ENCODE results near the gene PSMB1. TPM values are rescaled to one million over a fixed set of nuclear protein-coding genes. Genes with fewer than 3 reads are reported as not detected.

Gene PSMB1
- total RNA-seq, 1 experiment from 2014 or later, result 282 TPM

DNA sequence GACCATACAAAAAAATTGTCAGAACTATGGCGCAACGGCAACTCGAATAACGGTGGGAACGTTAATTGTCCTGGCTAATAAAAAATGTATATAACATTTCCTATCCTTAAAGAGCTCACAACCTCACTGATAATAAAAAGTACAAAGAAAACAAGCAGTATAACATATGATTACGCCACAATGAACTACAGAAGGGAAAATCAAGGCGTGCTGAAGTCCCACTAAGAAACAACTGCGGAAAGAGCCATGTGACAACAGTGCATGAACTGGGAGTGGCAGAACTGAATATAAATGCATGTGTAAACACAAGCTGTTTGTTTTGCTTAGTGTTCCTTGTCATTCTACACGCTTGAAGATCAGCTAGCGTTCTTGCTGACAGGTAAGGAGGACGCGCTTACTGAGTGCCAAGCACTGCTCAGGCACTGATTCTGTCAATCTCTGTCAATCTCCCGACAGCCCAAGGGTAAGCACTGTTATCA is 466 bp upstream of the PSMB1 start:
- no peaks in the 10 kb centered on the region for H3K9me2 ChIP-seq (ENCODE audit: insufficient read depth)
- peak overlapping the region; percentile 99 for H3K9ac ChIP-seq (ENCODE audit: low read length)
- H3K4me3 ChIP-seq (replicated peaks in 1 of 2; ENCODE audit: low read depth in 1 of 2, low read length in 2 of 2), result peak overlapping the region; percentile 91 to 99
- intact Hi-C loops (cut with micrococcal nuclease), result loop anchor here (1.0 to 2.0 kb wide), 2 partner anchors 802 to 851 kb away; partner anchors contain the start of genes C6orf120, DYNLT2, ERMARD and WDR27
- POLR2A ChIA-PET, result interaction anchor here (1.0 kb wide), 1 partner anchor 30 kb away, joined by 3 read pairs; the partner anchor contains the start of gene PDCD2
- H3K9me3 ChIP-seq (ENCODE audit: control insufficient read depth in 1 of 2, insufficient read depth in 1 of 2, low read depth in 1 of 2, low read length in 2 of 2), result no peaks in the 10 kb centered on the region
- DNase-seq (ENCODE audit: low read depth, low spot score), result no peak
- H3K27ac ChIP-seq (ENCODE audit: low read depth, low read length), result peak overlapping the region; percentile 14; the same call in 1 of the 2 replicates
- H3K4me2 ChIP-seq (ENCODE audit: low read length), result peak overlapping the region; percentile 93
- peak; percentile 74 for TF ChIP-seq SIN3A (IDR thresholded peaks at IDR 0.05; ENCODE audit: low read depth)
- no peak for TF ChIP-seq TCF7L2 (IDR thresholded peaks at IDR 0.05; ENCODE audit: borderline replicate concordance, extremely low read depth, insufficient read depth, insufficient read length)
- TF ChIP-seq POLR2A (IDR thresholded peaks at IDR 0.05; ENCODE audit: borderline replicate concordance, extremely low read depth, insufficient read depth, insufficient read length), result no peak
- TF ChIP-seq, protein P1, sequence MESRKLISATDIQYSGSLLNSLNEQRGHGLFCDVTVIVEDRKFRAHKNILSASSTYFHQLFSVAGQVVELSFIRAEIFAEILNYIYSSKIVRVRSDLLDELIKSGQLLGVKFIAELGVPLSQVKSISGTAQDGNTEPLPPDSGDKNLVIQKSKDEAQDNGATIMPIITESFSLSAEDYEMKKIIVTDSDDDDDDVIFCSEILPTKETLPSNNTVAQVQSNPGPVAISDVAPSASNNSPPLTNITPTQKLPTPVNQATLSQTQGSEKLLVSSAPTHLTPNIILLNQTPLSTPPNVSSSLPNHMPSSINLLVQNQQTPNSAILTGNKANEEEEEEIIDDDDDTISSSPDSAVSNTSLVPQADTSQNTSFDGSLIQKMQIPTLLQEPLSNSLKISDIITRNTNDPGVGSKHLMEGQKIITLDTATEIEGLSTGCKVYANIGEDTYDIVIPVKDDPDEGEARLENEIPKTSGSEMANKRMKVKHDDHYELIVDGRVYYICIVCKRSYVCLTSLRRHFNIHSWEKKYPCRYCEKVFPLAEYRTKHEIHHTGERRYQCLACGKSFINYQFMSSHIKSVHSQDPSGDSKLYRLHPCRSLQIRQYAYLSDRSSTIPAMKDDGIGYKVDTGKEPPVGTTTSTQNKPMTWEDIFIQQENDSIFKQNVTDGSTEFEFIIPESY (IDR thresholded peaks at IDR 0.05; ENCODE audit: extremely low read depth, insufficient replicate concordance, low read length), result no peak
- TF ChIP-seq SRF (IDR thresholded peaks at IDR 0.05; ENCODE audit: low read depth), result no peak
- no peak for TF ChIP-seq EGR1 (IDR thresholded peaks at IDR 0.05; ENCODE audit: low read depth)
- TF ChIP-seq EZH2 (IDR thresholded peaks at IDR 0.05), result no peak
- TF ChIP-seq CEBPB (IDR thresholded peaks at IDR 0.05; ENCODE audit: low read depth), result 0 out of 2 replicates have a peak, but pooled peaks have one; percentile 3
- TF ChIP-seq FOSL1 (IDR thresholded peaks at IDR 0.05; ENCODE audit: low read depth), result 0 out of 2 replicates have a peak, but pooled peaks have one; percentile 12
- no peak for TF ChIP-seq ELF1 (IDR thresholded peaks at IDR 0.05; ENCODE audit: borderline replicate concordance, low read depth)
- peaks cover 20 to 30% of the 10 kb centered on the region in 2 experiments for H3K36me3 ChIP-seq (ENCODE audit: control insufficient read depth in 1 of 2, insufficient read depth in 2 of 2, low read length in 2 of 2)
- no TSS peak for BruUV-seq (replicated peaks)
- peak; percentile 53 for ATAC-seq
- no peaks in the 10 kb centered on the region for H3K27me3 ChIP-seq (ENCODE audit: insufficient read depth, low read length)
- peaks cover 19% of the 10 kb centered on the region; the same call in 1 of the 2 replicates for H4K20me1 ChIP-seq (ENCODE audit: insufficient read depth)
- H2AFZ ChIP-seq (ENCODE audit: low read depth, low read length, poor library complexity, severe bottlenecking), result peak overlapping the region; percentile 98
- H3K4me1 ChIP-seq (ENCODE audit: control insufficient read depth in 1 of 2, insufficient read depth in 2 of 2, low read length in 2 of 2), result peaks cover 12 to 16% of the 10 kb centered on the region in 2 experiments
- H3K79me2 ChIP-seq (ENCODE audit: insufficient read depth, low read length), result peaks cover 88% of the 10 kb centered on the region
- RAD21 ChIA-PET (ENCODE audit: low non-redundant PET in 1 of 2, low total read pairs in 2 of 2, uncharacterized antibody in 2 of 2, unreplicated experiment in 2 of 2), result no interaction called here
- CTCF ChIA-PET, result interaction anchor here (1.0 kb wide), 1 partner anchor 24 kb away, joined by 3 read pairs; no protein-coding TSS in a partner anchor

Data from HCT116 (cell line).